Measurements from ENCODE around the gene PLEKHG2.

The PLEKHG2 gene

DNA sequence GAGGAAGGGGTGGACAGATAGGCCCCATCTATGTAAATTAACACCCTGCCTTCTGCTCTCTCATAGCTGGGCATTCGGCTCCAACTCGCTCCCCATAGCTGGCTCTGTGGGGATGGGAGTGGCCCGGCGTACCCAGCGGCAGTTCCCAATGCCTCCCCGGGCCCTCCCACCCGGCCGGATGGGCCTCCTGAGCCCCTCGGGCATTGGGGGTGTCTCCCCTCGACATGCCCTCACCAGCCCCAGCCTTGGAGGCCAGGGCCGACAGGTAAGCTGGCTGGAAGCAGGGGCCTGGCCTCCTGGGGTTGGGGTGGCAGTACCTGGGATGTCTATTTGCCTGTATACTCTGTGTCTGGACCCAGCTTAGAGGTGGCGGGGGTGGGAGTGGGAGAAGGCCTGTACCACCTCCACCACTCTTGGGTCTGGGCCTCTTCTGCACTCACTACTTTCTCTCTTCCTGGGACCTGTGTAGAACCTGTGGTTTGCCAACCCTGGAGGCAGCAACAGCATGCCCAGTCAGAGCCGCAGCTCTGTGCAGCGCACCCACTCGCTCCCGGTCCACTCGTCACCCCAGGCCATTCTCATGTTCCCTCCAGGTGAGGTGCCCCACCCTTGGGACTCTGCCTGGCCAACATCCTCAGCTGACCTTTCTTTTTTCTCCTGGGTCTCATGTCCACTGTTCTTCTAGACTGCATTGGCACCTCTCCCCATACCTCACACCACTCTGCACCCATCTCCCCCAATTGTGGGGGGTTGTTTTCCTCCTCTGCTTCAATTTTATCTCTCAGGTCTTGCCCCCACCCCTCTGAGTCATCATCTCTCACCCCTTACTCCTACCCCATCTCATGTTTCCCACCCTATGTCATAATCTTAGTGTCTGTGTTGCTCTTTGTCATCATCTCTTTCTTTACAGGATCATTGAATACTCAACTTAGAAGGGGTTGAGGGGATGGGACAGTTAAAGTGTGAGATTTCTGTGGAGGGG lies 31.7 kb upstream of the PLEKHG2 start:
- DNase-seq, result no peak
- H2AFZ ChIP-seq (ENCODE audit: low read length), result no peak overlapping the region
- H3K27ac ChIP-seq (ENCODE audit: low read length), result no peak overlapping the region
- no peaks in the 10 kb centered on the region for H3K9me3 ChIP-seq (replicated peaks; ENCODE audit: insufficient read depth, low read length)
- H3F3A ChIP-seq (ENCODE audit: insufficient read depth, low read length), result no peaks in the 10 kb centered on the region
- H3K79me2 ChIP-seq (ENCODE audit: low read length), result no peaks in the 10 kb centered on the region
- no peaks in the 10 kb centered on the region for H3K27me3 ChIP-seq (replicated peaks; ENCODE audit: insufficient read depth, low read length)
- H3K36me3 ChIP-seq (replicated peaks; ENCODE audit: insufficient read depth, low read length), result no peaks in the 10 kb centered on the region
- no peaks in the 10 kb centered on the region for H4K20me1 ChIP-seq (ENCODE audit: insufficient read depth, low read length)
- no peaks in the 10 kb centered on the region for H3K4me1 ChIP-seq (ENCODE audit: low read length)
- H3K9ac ChIP-seq (ENCODE audit: low read length), result no peak overlapping the region
- no peaks in the 10 kb centered on the region for H3K9me2 ChIP-seq (replicated peaks; ENCODE audit: insufficient read depth, low read length)
- no peak overlapping the region for H3K4me2 ChIP-seq (ENCODE audit: low read depth, low read length)
- H3K4me3 ChIP-seq (ENCODE audit: low read length), result no peak overlapping the region
- TF ChIP-seq EZH2phosphoT487 (IDR thresholded peaks at IDR 0.05; ENCODE audit: low read length), result no peak
- no peak for TF ChIP-seq EZH2 (optimal IDR thresholded peaks at IDR 0.05; ENCODE audit: low read depth, low read length)
- TF ChIP-seq, protein P1, sequence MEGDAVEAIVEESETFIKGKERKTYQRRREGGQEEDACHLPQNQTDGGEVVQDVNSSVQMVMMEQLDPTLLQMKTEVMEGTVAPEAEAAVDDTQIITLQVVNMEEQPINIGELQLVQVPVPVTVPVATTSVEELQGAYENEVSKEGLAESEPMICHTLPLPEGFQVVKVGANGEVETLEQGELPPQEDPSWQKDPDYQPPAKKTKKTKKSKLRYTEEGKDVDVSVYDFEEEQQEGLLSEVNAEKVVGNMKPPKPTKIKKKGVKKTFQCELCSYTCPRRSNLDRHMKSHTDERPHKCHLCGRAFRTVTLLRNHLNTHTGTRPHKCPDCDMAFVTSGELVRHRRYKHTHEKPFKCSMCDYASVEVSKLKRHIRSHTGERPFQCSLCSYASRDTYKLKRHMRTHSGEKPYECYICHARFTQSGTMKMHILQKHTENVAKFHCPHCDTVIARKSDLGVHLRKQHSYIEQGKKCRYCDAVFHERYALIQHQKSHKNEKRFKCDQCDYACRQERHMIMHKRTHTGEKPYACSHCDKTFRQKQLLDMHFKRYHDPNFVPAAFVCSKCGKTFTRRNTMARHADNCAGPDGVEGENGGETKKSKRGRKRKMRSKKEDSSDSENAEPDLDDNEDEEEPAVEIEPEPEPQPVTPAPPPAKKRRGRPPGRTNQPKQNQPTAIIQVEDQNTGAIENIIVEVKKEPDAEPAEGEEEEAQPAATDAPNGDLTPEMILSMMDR (IDR thresholded peaks at IDR 0.05; ENCODE audit: low read length), result no peak

DNA sequence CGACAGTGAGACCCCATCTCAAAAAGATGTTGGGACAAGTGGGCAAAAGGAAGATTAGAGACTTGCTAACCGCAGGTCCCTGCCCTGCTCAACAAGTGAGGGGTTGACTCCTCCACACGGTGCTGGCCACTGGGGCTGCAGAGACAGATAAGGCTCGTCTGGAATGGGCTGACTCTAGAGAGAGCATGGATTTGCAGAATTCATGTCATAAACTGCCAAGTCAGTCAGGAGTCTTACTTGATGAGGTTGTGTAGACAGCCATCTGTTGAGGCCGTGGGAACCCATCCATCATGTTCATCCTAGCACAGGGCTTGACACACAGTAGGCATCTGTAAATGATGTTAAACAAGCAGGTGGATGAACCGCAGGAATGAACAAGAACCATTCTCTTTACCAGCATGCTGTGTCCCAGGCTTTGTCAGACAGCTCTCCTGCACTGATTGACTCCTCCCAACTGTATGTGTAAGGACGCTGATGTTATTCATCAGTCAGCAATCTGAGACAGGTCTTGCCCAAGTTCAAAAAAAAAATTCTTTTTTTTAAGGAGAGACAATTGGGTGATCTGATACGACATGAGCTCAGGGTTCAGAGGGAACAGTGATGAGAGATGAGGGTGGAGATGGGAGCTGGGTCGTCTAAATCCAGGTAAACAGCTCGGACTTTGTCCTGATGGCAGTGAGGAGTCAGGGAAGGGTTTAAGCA lies 30.4 kb upstream of the PLEKHG2 start:
- no peak overlapping the region for H3K4me3 ChIP-seq (ENCODE audit: low read length)
- no peaks in the 10 kb centered on the region for H3K9me3 ChIP-seq (replicated peaks; ENCODE audit: insufficient read depth, low read length)
- no peaks in the 10 kb centered on the region for H3F3A ChIP-seq (ENCODE audit: insufficient read depth, low read length)
- H3K9ac ChIP-seq (ENCODE audit: low read length), result no peak overlapping the region
- H4K20me1 ChIP-seq (ENCODE audit: insufficient read depth, low read length), result no peaks in the 10 kb centered on the region
- DNase-seq, result no peak
- no peak for TF ChIP-seq EZH2phosphoT487 (IDR thresholded peaks at IDR 0.05; ENCODE audit: low read length)
- no peak for TF ChIP-seq EZH2 (optimal IDR thresholded peaks at IDR 0.05; ENCODE audit: low read depth, low read length)
- TF ChIP-seq, protein P1 (IDR thresholded peaks at IDR 0.05; ENCODE audit: low read length), result no peak
- no peaks in the 10 kb centered on the region for H3K4me1 ChIP-seq (ENCODE audit: low read length)
- H2AFZ ChIP-seq (ENCODE audit: low read length), result no peak overlapping the region
- no peak overlapping the region for H3K27ac ChIP-seq (ENCODE audit: low read length)
- no peaks in the 10 kb centered on the region for H3K27me3 ChIP-seq (replicated peaks; ENCODE audit: insufficient read depth, low read length)
- H3K79me2 ChIP-seq (ENCODE audit: low read length), result no peaks in the 10 kb centered on the region
- H3K9me2 ChIP-seq (replicated peaks; ENCODE audit: insufficient read depth, low read length), result no peaks in the 10 kb centered on the region
- no peaks in the 10 kb centered on the region for H3K36me3 ChIP-seq (replicated peaks; ENCODE audit: insufficient read depth, low read length)
- H3K4me2 ChIP-seq (ENCODE audit: low read depth, low read length), result no peak overlapping the region

DNA sequence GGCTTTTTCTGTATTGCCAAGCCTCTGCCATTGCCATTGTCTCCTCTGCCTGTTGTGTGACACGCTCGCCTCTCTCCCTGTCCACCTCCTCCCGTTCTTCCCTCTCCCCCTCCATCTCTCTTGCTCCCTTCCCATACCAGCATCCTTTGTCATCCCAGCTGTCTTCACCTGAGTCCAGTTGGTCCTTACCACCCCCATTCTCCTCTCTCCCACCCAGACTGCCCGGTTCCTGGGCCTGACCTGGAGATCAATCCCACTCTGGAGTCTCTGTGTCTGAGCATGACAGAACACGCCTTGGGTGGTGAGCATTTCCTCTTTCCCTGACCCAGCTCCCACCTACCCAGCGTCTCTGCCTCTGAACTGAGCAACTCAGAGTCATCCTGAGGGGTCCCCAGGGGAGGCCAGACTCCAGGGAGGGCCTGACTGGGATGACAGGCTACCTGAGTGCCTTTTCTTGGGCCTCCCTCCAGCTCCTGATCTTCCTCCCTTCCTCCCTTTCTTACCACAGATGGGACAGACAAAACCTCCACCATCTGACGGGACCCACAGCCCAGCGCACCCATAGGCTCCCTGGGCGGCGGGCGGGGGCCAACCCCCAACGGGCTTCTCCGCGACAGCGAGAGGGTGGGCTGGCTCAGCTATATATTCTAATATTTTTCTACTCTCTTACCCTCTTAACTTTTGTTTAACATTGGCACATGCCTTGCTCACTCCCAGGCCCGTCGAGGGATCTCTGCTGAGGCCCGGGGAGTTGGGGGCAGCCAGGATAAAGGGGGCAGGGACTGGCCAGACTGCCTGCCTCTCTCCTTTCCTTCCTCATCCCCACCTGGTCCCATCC lies 29.3 kb upstream of the PLEKHG2 start:
- H3K9ac ChIP-seq (ENCODE audit: low read length), result no peak overlapping the region

More for the DNA sequence above, 29.3 kb upstream of the PLEKHG2 start:
- no peak overlapping the region for H3K4me3 ChIP-seq (ENCODE audit: low read length)
- H3K4me2 ChIP-seq (ENCODE audit: low read depth, low read length), result no peak overlapping the region
- H3K36me3 ChIP-seq (replicated peaks; ENCODE audit: insufficient read depth, low read length), result no peaks in the 10 kb centered on the region
- no peaks in the 10 kb centered on the region for H3K4me1 ChIP-seq (ENCODE audit: low read length)
- no peaks in the 10 kb centered on the region for H3K9me3 ChIP-seq (replicated peaks; ENCODE audit: insufficient read depth, low read length)
- H3K27ac ChIP-seq (ENCODE audit: low read length), result no peak overlapping the region
- no peak for DNase-seq
- no peaks in the 10 kb centered on the region for H3K27me3 ChIP-seq (replicated peaks; ENCODE audit: insufficient read depth, low read length)
- H3K9me2 ChIP-seq (replicated peaks; ENCODE audit: insufficient read depth, low read length), result no peaks in the 10 kb centered on the region
- H4K20me1 ChIP-seq (ENCODE audit: insufficient read depth, low read length), result no peaks in the 10 kb centered on the region
- no peak overlapping the region for H2AFZ ChIP-seq (ENCODE audit: low read length)
- no peaks in the 10 kb centered on the region for H3K79me2 ChIP-seq (ENCODE audit: low read length)
- TF ChIP-seq EZH2 (optimal IDR thresholded peaks at IDR 0.05; ENCODE audit: low read depth, low read length), result no peak
- no peak for TF ChIP-seq EZH2phosphoT487 (IDR thresholded peaks at IDR 0.05; ENCODE audit: low read length)
- TF ChIP-seq, protein P1 (IDR thresholded peaks at IDR 0.05; ENCODE audit: low read length), result no peak
- no peaks in the 10 kb centered on the region for H3F3A ChIP-seq (ENCODE audit: insufficient read depth, low read length)
